H1 (cell line): Measurements from ENCODE around the gene RPS6KA6. TPM values are rescaled to one million over a fixed set of nuclear protein-coding genes. Genes with fewer than 3 reads are reported as not detected.

Experiments
- CTCF ChIA-PET: fragments of 300-600 bp; sonication (Branson Sonifier 250); formaldehyde crosslinking; loops from one replicate; lab custom pipeline; 2021; ENCODE audit not compliant: partially characterized antibody; lab: Charles Lee
- POLR2A ChIA-PET: fragments of 300-600 bp; sonication (Branson Sonifier 250); formaldehyde crosslinking; loops from one replicate; lab custom pipeline; 2021; ENCODE audit warnings: inconsistent platforms; ENCODE audit not compliant: partially characterized antibody; lab: Charles Lee
- DNase-seq, 2 experiments: peaks; one replicate each; pipeline versions ENCODE4 v3.0.0 to v3.0.0-alpha.2; 2010 to 2022; ENCODE audit warnings: low spot score in 2 of 2, low read depth in 1 of 2, mixed read lengths in 1 of 2
- FAIRE-seq: peaks from 2 replicates; lab custom pipeline; 2011; peaks lifted over from hg19 to GRCh38; lab: Jason Lieb, UNC
- H2AFZ ChIP-seq: 2 replicates; pipeline ENCODE4 v1.8.1; 2012; ENCODE audit warnings: low read length, inconsistent platforms
- H2AK5ac ChIP-seq: 2 replicates; pipeline ENCODE4 v1.6.1; 2013; ENCODE audit warnings: low read depth, low read length
- H2BK120ac ChIP-seq: replicated peaks from 2 replicates; pipeline ENCODE3; 2013; ENCODE audit warnings: low read depth, low read length, inconsistent platforms
- H2BK12ac ChIP-seq: 2 replicates; pipeline ENCODE4 v1.6.1; 2013; ENCODE audit warnings: low read depth, low read length
- H2BK15ac ChIP-seq: 2 replicates; pipeline ENCODE4 v1.6.1; 2013; ENCODE audit warnings: low read length
- H2BK20ac ChIP-seq: 2 replicates; pipeline ENCODE4 v1.6.1; 2013; ENCODE audit warnings: low read length
- H2BK5ac ChIP-seq: 2 replicates; pipeline ENCODE4 v1.6.1; 2013; ENCODE audit warnings: low read depth, low read length
- H3K14ac ChIP-seq: 2 replicates; pipeline ENCODE4 v1.6.1; 2013; ENCODE audit warnings: inconsistent platforms; ENCODE audit not compliant: insufficient read length
- H3K18ac ChIP-seq: 2 replicates; pipeline ENCODE4 v1.6.1; 2013; ENCODE audit warnings: low read length; ENCODE audit errors: extremely low read depth
- H3K23ac ChIP-seq: 2 replicates; pipeline ENCODE4 v1.6.1; 2013; ENCODE audit warnings: inconsistent platforms; ENCODE audit not compliant: insufficient read length
- H3K23me2 ChIP-seq: 2 replicates; pipeline ENCODE4 v1.6.1; 2013; ENCODE audit warnings: low read depth, low read length
- H3K27ac ChIP-seq: 2 replicates; pipeline ENCODE4 v1.6.1; 2011; ENCODE audit warnings: low read depth, low read length, inconsistent platforms
- H3K27me3 ChIP-seq, 4 experiments: replicated peaks in 1 of 4; 1 replicate in 1 of 4; 2 replicates in 3 of 4; pipeline versions ENCODE4 v1.6.1 to v1.8.1; 2011 to 2013; ENCODE audit warnings: low read length in 3 of 4, mild to moderate bottlenecking in 3 of 4, inconsistent platforms in 2 of 4, mixed read lengths in 2 of 4, moderate library complexity in 1 of 4; ENCODE audit not compliant: control insufficient read depth in 3 of 4, insufficient read depth in 3 of 4; ENCODE audit errors: extremely low read depth in 1 of 4
- H3K36me3 ChIP-seq, 4 experiments: 2 replicates each; pipeline versions ENCODE4 v1.6.1 to v1.8.1; 2011 to 2013; ENCODE audit warnings: mild to moderate bottlenecking in 4 of 4, low read length in 3 of 4, moderate library complexity in 2 of 4, control low read depth in 1 of 4, inconsistent platforms in 1 of 4; ENCODE audit not compliant: insufficient read depth in 4 of 4, control insufficient read depth in 2 of 4
- H3K4ac ChIP-seq: replicated peaks from 2 replicates; pipeline ENCODE3; 2013; ENCODE audit warnings: low read length, low read depth, mixed read lengths, inconsistent platforms; ENCODE audit not compliant: insufficient read length
- H3K4me1 ChIP-seq, 4 experiments: replicated peaks in 1 of 4; 1 replicate in 1 of 4; 2 replicates in 3 of 4; pipeline versions ENCODE4 v1.6.1 to v1.8.1; 2011 to 2013; ENCODE audit warnings: low read length in 3 of 4, inconsistent platforms in 2 of 4, mixed read lengths in 1 of 4; ENCODE audit not compliant: insufficient read depth in 4 of 4, control insufficient read depth in 3 of 4
- H3K4me2 ChIP-seq, 2 experiments: 2 replicates each; pipeline versions ENCODE4 v1.6.1 to v1.8.1; 2011 to 2013; ENCODE audit warnings: low read depth in 2 of 2, low read length in 2 of 2, control low read depth in 1 of 2, inconsistent platforms in 1 of 2, mild to moderate bottlenecking in 1 of 2; ENCODE audit not compliant: insufficient read depth in 1 of 2
- H3K4me3 ChIP-seq, 4 experiments: fragments of 200-600, 300-600 bp in 1 of 4; sonication (generic), shearing (Covaris generic), sonication (Bioruptor Twin) in 1 of 4; 2 replicates each; pipeline versions ENCODE4 v1.5.1 to v1.8.1; 2011 to 2016; ENCODE audit warnings: low read length in 4 of 4, low read depth in 3 of 4, control low read depth in 2 of 4, inconsistent platforms in 2 of 4, mild to moderate bottlenecking in 2 of 4, mixed read lengths in 1 of 4, moderate library complexity in 1 of 4; ENCODE audit not compliant: insufficient read depth in 2 of 4; ENCODE audit errors: extremely low read depth in 1 of 4
- H3K56ac ChIP-seq: replicated peaks from 2 replicates; pipeline ENCODE3; 2013; ENCODE audit warnings: low read depth, mild to moderate bottlenecking, mixed read lengths, low read length, inconsistent platforms; ENCODE audit not compliant: insufficient read length
- H3K79me1 ChIP-seq: 2 replicates; pipeline ENCODE4 v1.6.1; 2013; ENCODE audit warnings: low read depth, low read length, control low read depth
- H3K79me2 ChIP-seq, 2 experiments: 2 replicates each; pipeline versions ENCODE4 v1.6.1 to v1.8.1; 2012 to 2013; ENCODE audit warnings: low read length in 2 of 2, mild to moderate bottlenecking in 2 of 2, inconsistent platforms in 1 of 2; ENCODE audit not compliant: insufficient read depth in 2 of 2, control insufficient read depth in 1 of 2
- H3K9ac ChIP-seq, 4 experiments: replicated peaks in 1 of 4; 1 replicate in 1 of 4; 2 replicates in 3 of 4; pipeline versions ENCODE4 v1.6.1 to v1.8.1; 2011 to 2013; ENCODE audit warnings: low read depth in 3 of 4, low read length in 3 of 4, control low read depth in 2 of 4, mild to moderate bottlenecking in 2 of 4, moderate library complexity in 2 of 4, inconsistent platforms in 1 of 4; ENCODE audit errors: extremely low read depth in 1 of 4
- H3K9me3 ChIP-seq, 2 experiments: 2 replicates each; pipeline versions ENCODE4 v1.6.1 to v1.8.1; 2012 to 2013; ENCODE audit warnings: mild to moderate bottlenecking in 2 of 2, moderate library complexity in 2 of 2, control low read depth in 1 of 2, inconsistent platforms in 1 of 2, low read depth in 1 of 2, low read length in 1 of 2, mixed read lengths in 1 of 2; ENCODE audit not compliant: insufficient read depth in 2 of 2
- H4K20me1 ChIP-seq, 2 experiments: replicated peaks in 1 of 2; 2 replicates each; pipeline versions ENCODE3 to v1.8.1; 2011 to 2013; ENCODE audit warnings: inconsistent platforms in 2 of 2, low read length in 2 of 2, mild to moderate bottlenecking in 1 of 2; ENCODE audit not compliant: insufficient read depth in 2 of 2, control insufficient read depth in 1 of 2
- H4K5ac ChIP-seq: 2 replicates; pipeline ENCODE4 v1.6.1; 2013; ENCODE audit warnings: low read length, low read depth, mixed read lengths, inconsistent platforms; ENCODE audit not compliant: insufficient read length
- H4K8ac ChIP-seq: 2 replicates; pipeline ENCODE4 v1.8.0; 2013; ENCODE audit warnings: mild to moderate bottlenecking, moderate library complexity, low read length, inconsistent platforms; ENCODE audit not compliant: insufficient read depth; ENCODE audit errors: extremely low read depth
- H4K91ac ChIP-seq: replicated peaks from 2 replicates; pipeline ENCODE3; 2013; ENCODE audit warnings: low read length, mixed read lengths, inconsistent platforms; ENCODE audit not compliant: insufficient read length
- ATF3 ChIP-seq: IDR thresholded peaks from 2 replicates; pipeline ENCODE4 v1.6.1; 2011; ENCODE audit warnings: low read depth, mild to moderate bottlenecking, low read length; ENCODE audit not compliant: insufficient read depth
- BACH1 ChIP-seq: IDR thresholded peaks from 2 replicates; pipeline ENCODE4 v1.6.1; 2012; ENCODE audit warnings: low read length, improper control_type of control experiment
- EZH2 ChIP-seq: fragments of 200-600 bp; sonication (generic); IDR thresholded peaks from 2 replicates; pipeline ENCODE4 v1.7.1; 2012; ENCODE audit warnings: low read depth, mild to moderate bottlenecking, moderate library complexity, low read length, inconsistent platforms; ENCODE audit not compliant: severe bottlenecking
- GABPA ChIP-seq: IDR thresholded peaks from 2 replicates; pipeline ENCODE4 v1.6.1; 2011; ENCODE audit warnings: mild to moderate bottlenecking, low read length, moderate library complexity, borderline replicate concordance; ENCODE audit not compliant: insufficient read depth
- polyA plus RNA-seq, 7 experiments: library from polyadenylated mRNA; depleted of rRNA in 3 of 7; stranded (reverse) in 5 of 7; unstranded in 2 of 7; fragments of >200 nt in 5 of 7; fragments of 200-250 nt in 2 of 7; gene quantifications; 1 replicate in 5 of 7; 2 replicates in 1 of 7; 4 replicates in 1 of 7; pipeline versions ENCODE4 v1.2.1 to v1.2.3, GENCODE V29; 2011 to 2013; ENCODE audit warnings: missing spikeins in 2 of 7, mixed read lengths in 2 of 7
- total RNA-seq: library from RNA; stranded (reverse); fragmentation: NEBNext Ultra II Directional; extraction: Animal tissue kit (Norgen Biotek cat#: 25700); gene quantifications from 2 replicates; pipeline ENCODE4 v1.2.1, GENCODE V29; 2021

RPS6KA6 gene
- total and polyA plus RNA-seq, 2 of the 8 experiments (the other 6 are each of a cell fraction or from before 2014, with no cell fraction given) = 3.5 to 14.6 TPM

GRCh38 chrX:84205276-84205675 is 17.3 kb upstream of the RPS6KA6 start:
- H3K23me2 ChIP-seq = no peaks in the 10 kb centered on the region
- H2BK15ac ChIP-seq = no peak overlapping the region
- H3K9ac ChIP-seq = no peak overlapping the region
- H4K20me1 ChIP-seq = no peaks in the 10 kb centered on the region
- H3K27ac ChIP-seq = no peak overlapping the region
- no peak overlapping the region for H3K4me3 ChIP-seq
- H2BK120ac ChIP-seq = no peak overlapping the region
- FAIRE-seq (no peak), DNase-seq (no peak)
- H3K9me3 ChIP-seq = no peaks in the 10 kb centered on the region
- H2AFZ ChIP-seq = no peak overlapping the region
- H4K91ac ChIP-seq = no peak overlapping the region
- no peak overlapping the region for H3K18ac ChIP-seq
- H3K79me2 ChIP-seq = no peaks in the 10 kb centered on the region
- no peak overlapping the region for H2BK20ac ChIP-seq
- H3K4ac ChIP-seq = no peak overlapping the region
- H3K27me3 ChIP-seq = no peaks in the 10 kb centered on the region
- H3K4me1 ChIP-seq = no peaks in the 10 kb centered on the region
- H3K23ac ChIP-seq = no peak overlapping the region
- no peak overlapping the region for H3K56ac ChIP-seq
- H3K79me1 ChIP-seq = no peaks in the 10 kb centered on the region
- H4K8ac ChIP-seq = no peak overlapping the region
- H2BK12ac ChIP-seq = no peak overlapping the region
- H2AK5ac ChIP-seq = no peak overlapping the region
- no peak overlapping the region for H3K4me2 ChIP-seq
- ChIA-PET POLR2A (no interaction called here), CTCF (no interaction called here)
- H4K5ac ChIP-seq = no peak overlapping the region
- H3K14ac ChIP-seq = no peak overlapping the region
- H2BK5ac ChIP-seq = no peak overlapping the region
- H3K36me3 ChIP-seq = no peaks in the 10 kb centered on the region
- TF ChIP-seq ATF3 (no peak), GABPA (no peak), EZH2 (no peak), BACH1 (no peak)
